ENCODE measurements around the gene DUSP18.
"Not testable (repeated sequence)": the region's sequence is repeated elsewhere in the genome, so short reads cannot be mapped to it uniquely, and the experiment has no call there.

The DUSP18 gene

DNA sequence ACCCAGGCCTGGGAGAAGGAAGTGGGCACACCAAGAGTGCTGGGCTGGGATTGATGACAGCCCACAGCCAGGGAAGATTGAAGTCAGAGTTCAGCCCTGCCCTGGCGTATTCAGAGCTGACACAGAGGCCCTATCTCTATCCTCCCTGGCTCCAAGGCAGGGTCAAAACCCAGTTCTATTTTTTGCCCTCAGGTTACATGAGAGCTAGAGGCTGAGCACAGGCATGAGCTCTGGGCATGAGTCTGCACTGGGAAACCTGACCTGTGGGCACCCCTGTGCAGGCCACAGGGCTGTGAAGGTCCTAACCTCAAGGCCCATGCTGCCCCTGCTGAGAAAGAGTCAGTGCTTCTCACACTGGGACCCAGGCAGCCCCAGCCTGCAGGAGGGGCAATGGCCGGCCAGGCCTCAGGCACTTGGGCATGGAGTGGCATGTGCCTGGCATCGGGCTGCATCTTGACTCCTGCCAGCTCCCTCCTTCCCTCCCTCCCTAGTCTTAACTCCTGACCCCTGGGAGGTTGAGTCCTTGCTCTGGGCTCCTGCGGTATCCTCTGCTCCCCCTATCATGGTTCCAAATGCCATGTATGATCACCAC, 26.7 kb downstream of the DUSP18 start:
- no peak for DNase-seq (ENCODE audit: low read depth in 2 of 2)

DNA sequence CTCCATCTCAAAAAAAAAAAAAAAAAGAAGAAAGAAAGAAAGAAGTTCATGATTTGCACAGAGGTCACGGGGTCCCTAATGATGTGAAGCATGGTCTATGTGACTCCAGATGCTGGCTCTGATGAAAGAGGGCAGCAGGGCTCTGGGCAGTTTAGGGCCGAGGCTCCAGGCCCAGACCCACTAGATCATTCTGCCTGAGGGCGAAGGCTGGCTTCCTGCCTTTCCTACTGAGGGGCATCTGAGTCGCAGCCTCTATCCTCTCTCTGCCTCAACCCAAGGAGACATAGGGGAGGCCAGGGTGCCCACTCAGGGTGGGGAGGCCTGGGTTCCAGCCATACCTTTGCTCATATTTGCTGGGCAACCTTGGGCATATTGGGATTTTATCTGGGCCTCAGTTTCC, 27.3 kb downstream of the DUSP18 start:
- DNase-seq (ENCODE audit: low read depth in 2 of 2): no peak

DNA sequence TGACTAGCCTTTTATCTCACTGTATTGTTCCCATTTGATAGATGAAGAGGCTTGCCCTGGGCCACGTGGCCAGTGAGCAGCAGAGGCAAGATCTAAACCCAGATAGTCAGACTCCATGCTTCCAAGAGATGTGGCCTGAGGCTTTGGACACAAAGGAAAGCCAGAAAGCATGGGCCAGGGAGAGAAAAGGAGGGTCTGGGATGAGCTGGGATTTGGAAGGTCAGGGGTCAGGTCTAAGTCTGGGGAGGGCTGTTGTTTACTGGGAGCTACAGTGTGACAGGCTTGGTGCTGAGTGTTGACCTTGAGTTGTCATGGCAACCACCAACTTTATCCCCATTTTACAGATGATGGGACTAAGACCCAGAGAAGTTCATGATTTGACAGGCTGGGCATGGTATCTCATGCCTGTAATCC, 30.0 kb downstream of the DUSP18 start:
- DNase-seq (ENCODE audit: low read depth in 2 of 2): no peak

DNA sequence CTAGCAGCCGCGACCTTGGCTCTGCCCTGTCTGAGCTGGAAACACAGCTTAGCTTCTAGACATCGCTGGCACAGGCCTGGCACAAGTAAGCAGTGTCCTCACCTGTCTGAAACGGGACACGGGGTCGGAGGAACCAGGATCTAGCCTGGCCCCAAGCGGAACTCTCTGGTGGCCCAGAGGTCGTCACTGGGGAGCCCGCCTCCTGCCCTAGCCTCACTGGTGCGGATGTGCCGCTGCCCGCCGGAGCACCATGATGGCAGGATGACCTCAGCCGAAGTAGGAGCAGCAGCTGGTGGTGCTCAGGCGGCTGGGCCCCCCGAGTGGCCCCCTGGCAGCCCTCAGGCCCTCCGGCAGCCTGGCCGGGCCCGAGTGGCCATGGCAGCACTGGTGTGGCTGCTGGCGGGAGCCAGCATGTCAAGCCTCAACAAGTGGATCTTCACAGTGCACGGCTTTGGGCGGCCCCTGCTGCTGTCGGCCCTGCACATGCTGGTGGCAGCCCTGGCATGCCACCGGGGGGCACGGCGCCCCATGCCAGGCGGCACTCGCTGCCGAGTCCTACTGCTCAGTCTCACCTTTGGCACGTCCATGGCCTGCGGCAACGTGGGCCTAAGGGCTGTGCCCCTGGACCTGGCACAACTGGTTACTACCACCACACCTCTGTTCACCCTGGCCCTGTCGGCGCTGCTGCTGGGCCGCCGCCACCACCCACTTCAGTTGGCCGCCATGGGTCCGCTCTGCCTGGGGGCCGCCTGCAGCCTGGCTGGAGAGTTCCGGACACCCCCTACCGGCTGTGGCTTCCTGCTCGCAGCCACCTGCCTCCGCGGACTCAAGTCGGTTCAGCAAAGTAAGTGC, 31.2 kb downstream of the DUSP18 start:
- no peak for DNase-seq (ENCODE audit: low read depth in 2 of 2)

DNA sequence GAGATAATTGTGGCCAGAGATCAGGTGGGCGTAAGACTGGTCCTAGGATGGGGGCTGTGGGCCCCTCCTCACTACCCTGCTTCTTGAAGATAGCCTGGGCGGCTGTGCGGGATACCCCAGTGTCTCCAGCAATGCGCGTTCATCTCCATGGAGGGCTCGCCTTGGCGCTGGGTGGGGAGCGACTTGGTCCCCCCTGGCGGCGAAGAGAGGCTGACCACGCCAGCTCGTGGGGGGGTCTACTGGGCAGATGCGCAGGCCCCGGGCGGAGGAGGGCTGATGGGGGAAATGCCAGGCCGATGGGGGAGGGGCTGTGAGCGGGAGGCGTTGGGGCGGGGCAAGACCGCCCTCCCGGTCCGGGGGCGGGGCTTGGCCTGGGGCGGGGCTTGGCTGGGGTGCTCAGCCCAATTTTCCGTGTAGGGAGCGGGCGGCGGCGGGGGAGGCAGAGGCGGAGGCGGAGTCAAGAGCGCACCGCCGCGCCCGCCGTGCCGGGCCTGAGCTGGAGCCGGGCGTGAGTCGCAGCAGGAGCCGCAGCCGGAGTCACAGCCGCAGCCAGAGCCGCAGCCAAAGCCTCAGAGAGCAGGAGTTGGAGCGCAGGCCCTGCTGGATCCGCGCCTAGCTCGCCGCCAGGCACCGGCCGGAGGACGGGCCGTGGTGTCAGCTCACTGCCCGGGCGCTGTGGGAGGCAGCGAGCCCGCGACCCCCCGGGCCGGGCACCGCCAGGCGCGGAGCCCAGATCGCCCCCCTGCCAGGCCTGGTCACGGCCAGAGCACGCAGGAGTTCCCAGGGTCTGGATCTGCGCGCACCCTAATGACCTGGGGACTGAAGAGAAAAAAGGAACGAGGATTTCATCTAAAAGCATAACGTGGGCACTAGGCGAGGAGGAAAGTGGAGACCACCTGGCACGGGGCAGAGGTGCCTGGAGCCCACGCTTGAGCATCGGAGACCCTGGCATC, 32.1 kb downstream of the DUSP18 start, which contains the start of gene SLC35E4:
Gene SLC35E4, plus strand, starts transcription at position 509 of the 953 bp plus-strand sequence. CDS start 670 bp downstream, outside the sequence.
- peak; percentile 93 to 97 for DNase-seq (ENCODE audit: low read depth in 2 of 2)

DNA sequence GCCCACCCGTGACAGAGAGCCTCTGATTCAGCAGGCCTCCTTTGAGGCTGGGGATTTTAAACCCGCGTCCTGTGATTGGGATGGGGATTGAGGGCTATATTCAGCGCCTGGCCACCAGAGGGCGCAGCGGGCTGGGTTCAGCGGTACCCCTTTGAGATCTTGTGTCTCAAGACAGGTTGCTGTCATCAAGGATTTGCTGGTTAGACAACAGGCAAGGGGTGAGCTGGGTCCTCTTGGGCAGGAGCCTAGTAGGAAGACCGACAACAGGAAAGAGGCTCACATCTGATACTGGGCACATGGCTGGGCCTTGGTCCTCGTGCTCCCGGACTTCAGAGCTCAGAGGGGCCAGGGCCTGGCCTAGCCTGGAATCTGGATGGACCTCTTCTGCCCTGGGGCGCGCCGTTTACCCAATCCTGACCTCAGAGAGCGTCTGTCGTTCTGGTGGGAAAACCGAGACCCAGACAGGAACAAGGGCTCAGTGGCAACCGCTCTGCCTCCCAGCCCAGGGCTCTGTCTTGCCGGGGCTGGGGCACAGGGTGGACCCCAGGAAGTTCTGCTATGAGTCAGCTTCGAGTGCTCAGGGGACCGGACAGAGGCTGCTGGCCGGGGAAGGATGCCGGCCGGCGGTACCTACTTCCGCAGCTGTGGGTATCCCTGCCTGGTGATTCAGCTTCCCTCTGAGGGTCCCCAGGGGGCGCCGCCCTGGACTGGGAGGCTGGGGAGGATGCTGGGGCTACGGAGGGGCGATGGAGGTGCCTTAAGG, 33.0 kb downstream of the DUSP18 start:
- DNase-seq (ENCODE audit: low read depth in 2 of 2): peak; percentile 81 to 90

DNA sequence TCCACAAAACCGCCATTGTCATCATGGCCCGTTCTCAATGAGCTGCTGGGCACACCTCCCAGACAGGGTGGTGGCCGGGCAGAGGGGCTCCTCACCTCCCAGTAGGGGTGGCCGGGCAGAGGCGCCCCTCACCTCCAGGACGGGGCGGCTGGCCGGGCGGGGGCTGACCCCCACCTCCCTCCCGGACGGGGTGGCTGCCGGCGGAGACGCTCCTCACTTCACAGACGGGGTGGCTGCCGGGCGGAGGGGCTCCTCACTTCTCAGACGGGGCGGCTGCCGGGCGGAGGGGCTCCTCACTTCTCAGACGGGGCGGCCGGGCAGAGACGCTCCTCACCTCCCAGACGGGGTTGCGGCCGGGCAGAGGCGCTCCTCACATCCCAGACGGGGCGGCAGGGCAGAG, 36.2 kb downstream of the DUSP18 start:
- DNase-seq (ENCODE audit: low read depth in 2 of 2): not testable (repeated sequence)

DNA sequence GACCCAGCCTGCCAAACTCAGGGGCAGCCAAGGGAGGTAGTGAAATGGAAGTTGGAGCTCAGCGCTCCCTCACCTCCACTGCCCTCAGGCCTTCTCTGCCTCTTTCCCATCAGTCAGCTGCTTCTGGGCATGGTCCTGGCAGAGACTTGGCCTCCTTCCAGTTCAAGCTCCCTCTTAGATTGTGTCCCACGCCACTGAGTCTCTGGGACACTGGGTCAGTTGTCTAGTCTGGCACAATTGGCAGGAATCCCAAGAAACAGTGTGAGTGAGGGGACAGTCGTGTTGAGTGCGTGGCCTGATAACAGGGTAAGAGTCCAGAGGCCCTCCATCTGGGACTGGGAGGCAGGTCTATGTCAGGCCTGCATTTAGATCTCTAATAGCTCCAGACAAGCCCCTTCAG, 39.2 kb downstream of the DUSP18 start:
- no peak for DNase-seq (ENCODE audit: low read depth in 2 of 2)

DNA sequence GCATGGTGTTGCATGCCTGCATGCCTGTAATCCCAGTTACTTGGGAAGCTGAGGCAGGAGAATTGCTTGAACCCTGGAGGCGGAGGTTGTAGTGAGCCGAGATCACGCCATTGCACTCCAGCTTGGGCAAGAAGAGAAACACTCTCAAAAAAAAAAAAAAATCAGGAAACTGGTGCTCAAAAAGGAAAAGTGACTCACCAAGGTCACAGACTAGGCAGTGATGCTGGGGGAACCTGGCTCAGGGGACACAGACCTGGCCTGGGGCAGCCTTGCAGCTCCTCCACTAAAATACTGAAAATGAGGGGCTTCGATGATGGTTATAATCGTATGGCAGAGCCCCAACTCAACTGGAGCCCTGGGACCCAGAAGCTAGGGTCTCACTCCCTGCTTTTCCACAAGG, 40.2 kb downstream of the DUSP18 start:
- DNase-seq (ENCODE audit: low read depth in 2 of 2): no peak

DNA sequence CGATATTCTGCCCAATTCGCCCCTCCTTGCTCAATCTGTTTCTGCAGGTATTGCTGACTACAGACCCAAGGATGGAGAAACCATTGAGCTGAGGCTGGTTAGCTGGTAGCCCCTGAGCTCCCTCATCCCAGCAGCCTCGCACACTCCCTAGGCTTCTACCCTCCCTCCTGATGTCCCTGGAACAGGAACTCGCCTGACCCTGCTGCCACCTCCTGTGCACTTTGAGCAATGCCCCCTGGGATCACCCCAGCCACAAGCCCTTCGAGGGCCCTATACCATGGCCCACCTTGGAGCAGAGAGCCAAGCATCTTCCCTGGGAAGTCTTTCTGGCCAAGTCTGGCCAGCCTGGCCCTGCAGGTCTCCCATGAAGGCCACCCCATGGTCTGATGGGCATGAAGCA, 41.3 kb downstream of the DUSP18 start:
- DNase-seq (ENCODE audit: low read depth in 2 of 2): no peak

DNA sequence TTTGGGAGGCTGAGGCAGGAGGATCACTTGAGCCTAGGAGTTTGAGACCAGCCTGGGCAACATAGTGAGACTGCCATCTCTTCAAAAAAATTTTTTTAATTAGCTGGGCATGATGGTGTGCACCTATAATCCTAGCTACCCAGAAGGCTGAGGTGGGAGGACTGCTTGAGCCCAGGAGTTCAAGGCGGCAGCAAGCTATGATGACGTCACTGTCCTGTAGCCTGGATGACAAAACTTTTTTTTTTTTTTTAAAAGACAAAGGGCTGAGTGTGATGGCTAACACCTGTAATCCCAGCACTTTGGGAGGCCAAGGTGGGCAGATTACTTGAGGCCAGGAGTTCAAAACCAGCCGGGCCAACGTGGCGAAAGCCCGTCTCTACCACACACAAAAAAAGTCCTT, 47.8 kb downstream of the DUSP18 start:
- not testable (repeated sequence) for DNase-seq (ENCODE audit: low read depth in 2 of 2)

DNA sequence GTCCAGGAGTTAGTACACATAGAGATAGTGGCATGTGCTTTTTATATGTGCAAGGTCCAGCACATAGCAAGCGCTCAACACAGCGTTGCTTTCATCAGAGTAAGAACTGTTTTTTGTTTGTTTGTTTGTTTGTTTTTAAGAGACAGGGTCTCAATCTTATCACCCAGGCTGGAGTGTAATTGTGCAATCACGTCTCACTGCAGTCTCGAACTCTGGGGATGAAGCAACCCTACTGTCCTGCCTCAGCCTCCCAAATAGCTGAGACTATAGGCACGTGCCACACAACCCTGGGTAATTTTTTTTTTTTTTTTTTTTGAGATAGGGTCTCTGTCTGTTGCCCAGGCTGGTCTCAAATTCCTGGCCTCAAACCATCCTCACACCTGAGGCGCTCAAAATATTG, 49.9 kb downstream of the DUSP18 start:
- DNase-seq (ENCODE audit: low read depth in 2 of 2): no peak

DNA sequence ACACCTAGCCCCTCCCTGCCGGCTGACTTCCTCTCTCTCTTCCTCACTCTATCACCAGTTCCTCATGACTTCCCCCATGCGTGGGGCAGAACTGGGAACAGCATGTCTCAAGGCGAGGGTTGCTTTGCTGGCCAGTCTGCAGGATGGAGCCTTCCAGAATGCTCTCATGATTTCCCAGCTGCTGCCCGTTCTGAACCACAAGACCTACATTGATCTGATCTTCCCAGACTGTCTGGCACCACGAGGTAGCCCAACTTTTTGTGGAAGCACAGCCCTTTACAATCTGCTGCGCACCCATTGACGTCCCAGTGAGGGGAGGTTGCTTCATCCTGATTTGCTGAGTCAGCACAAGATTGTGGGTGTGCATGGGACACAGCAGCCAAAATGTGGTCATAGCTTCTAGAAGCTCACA, 52.1 kb downstream of the DUSP18 start:
- no peak for DNase-seq (ENCODE audit: low read depth in 2 of 2)

DNA sequence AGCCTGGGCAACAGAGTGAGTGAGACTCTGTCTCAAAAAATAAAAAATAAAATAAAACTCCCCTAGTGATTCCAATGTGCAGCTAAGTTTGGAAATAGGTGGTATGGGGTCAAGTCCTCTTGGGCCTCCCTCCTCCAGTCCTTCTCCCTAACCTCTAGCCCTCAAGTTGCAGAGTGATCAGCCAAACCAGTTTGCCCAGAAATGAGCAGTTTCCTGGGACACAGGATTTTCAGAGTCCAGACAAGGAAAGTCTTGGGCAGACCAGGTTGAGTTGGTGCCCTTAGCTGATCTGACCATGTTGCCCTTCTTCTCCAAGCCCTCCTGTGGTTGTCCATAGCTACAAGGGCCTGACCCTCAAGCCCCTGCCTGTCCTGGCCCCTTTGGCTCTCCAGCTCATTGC, 52.8 kb downstream of the DUSP18 start:
- DNase-seq (ENCODE audit: low read depth in 2 of 2): no peak

DNA sequence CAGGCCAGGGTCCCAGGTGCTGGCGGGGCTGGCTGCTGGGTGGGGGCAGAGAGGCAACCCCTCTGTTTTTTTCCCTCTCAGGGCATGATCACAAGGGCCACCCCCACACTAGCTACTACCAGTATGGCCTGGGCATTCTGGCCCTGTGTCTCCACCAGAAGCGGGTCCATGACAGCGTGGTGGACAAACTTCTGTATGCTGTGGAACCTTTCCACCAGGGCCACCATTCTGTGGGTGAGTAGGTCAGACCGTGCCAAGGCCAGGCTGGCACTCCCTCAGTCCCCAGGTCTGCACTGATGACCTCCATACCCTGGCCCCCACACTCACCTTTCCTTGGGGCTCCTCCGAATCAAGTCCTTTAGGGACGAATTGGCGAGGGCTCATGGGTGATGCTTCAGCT, 53.4 kb downstream of the DUSP18 start:
- DNase-seq (ENCODE audit: low read depth in 2 of 2): no peak

DNA sequence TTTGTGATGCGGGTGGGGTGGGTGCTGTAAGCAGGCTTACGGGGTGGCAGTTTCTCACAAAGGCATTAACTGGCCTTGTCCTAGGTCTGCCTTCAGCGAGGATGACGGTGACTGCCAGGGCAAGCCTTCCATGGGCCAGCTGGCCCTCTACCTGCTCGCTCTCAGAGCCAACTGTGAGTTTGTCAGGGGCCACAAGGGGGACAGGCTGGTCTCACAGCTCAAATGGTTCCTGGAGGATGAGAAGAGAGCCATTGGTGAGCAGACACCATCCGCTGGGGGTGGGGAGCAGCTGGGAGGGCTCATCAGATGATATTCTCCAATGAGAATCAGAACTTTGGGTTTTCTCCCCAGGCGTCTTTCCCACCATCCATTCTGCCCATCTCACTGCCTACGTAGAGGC, 54.9 kb downstream of the DUSP18 start:
- no peak for DNase-seq (ENCODE audit: low read depth in 2 of 2)

Data from stimulated activated CD4-positive, alpha-beta T cell treated with anti-CD3 and anti-CD28 coated beads, Interleukin-12 subunit alpha, Interleukin-12 subunit beta, amount 100 ng/mL, for 24 hours (primary cell).